Keratinocyte (primary cell): ENCODE results near the gene RFPL2.

Source experiments
- CTCF ChIP-seq, 3 experiments: IDR thresholded peaks in 1 of 3; conservative IDR thresholded peaks in 1 of 3; optimal IDR thresholded peaks in 1 of 3; 2 replicates in 2 of 3; 3 replicates in 1 of 3; pipeline versions ENCODE3 to v1.5.1; 2011; ENCODE audit warnings: low read length in 3 of 3, mild to moderate bottlenecking in 3 of 3, moderate library complexity in 2 of 3, control low read depth in 1 of 3, inconsistent platforms in 1 of 3; ENCODE audit not compliant: insufficient read depth in 2 of 3; ENCODE audit errors: extremely low read depth in 1 of 3
- EZH2 ChIP-seq: IDR thresholded peaks from one replicate; pipeline ENCODE4 v1.6.1; 2012; ENCODE audit warnings: inconsistent platforms, mild to moderate bottlenecking, low read length, moderate library complexity

- no peak for TF ChIP-seq CTCF (optimal IDR thresholded peaks at IDR 0.05 in 1 of 3, IDR thresholded peaks at IDR 0.05 in 1 of 3, conservative IDR thresholded peaks at IDR 0.05 in 1 of 3; ENCODE audit: extremely low read depth in 1 of 3, insufficient read depth in 2 of 3, low read length in 3 of 3)
- no peak for TF ChIP-seq EZH2
Observed at GRCh38 chr22:32226326-32227104, 21.6 kb upstream of the RFPL2 start.
